HG02678 (cell line): ENCODE data around the gene FAM204A.

Experiments used
- ATAC-seq: cut with Tn5 transposase; IDR thresholded peaks from one replicate; pipeline ENCODE4 v1.9.1; 2021; ENCODE audit warnings: mild to moderate bottlenecking, moderate library complexity; ENCODE audit not compliant: unreplicated experiment

Gene FAM204A

GRCh38 chr10:118332948-118333710 is 9.0 kb downstream of the FAM204A start:
- ATAC-seq = no peak

- ATAC-seq = peak; percentile 63
Observed at GRCh38 chr10:118332236-118332635, 9.9 kb downstream of the FAM204A start.

- ATAC-seq = no peak
Observed at GRCh38 chr10:118330295-118331076, 11.6 kb downstream of the FAM204A start.

GRCh38 chr10:118324140-118324539 is 18.0 kb downstream of the FAM204A start:
- no peak for ATAC-seq

GRCh38 chr10:118321724-118322575 is 20.2 kb downstream of the FAM204A start:
- no peak for ATAC-seq

- ATAC-seq = no peak
Observed at GRCh38 chr10:118315629-118316028, 26.5 kb downstream of the FAM204A start.

- ATAC-seq = no peak
Observed at GRCh38 chr10:118314882-118315281, 27.2 kb downstream of the FAM204A start.

GRCh38 chr10:118311505-118311904 is 30.6 kb downstream of the FAM204A start:
- ATAC-seq = no peak

- ATAC-seq = no peak
Observed at GRCh38 chr10:118310822-118311221, 31.3 kb downstream of the FAM204A start.

- no peak for ATAC-seq
Observed at GRCh38 chr10:118309911-118310310, 32.2 kb downstream of the FAM204A start.

- no peak for ATAC-seq
Observed at GRCh38 chr10:118308664-118309063, 33.5 kb downstream of the FAM204A start.

- ATAC-seq = no peak
Observed at GRCh38 chr10:118307859-118308258, 34.3 kb downstream of the FAM204A start.

GRCh38 chr10:118307220-118307619 is 34.9 kb downstream of the FAM204A start:
- ATAC-seq = no peak

- no peak for ATAC-seq
Observed at GRCh38 chr10:118305730-118306129, 36.4 kb downstream of the FAM204A start.

GRCh38 chr10:118304521-118304920 is 37.6 kb downstream of the FAM204A start:
- no peak for ATAC-seq

GRCh38 chr10:118301211-118301610 is 40.9 kb downstream of the FAM204A start:
- ATAC-seq = no peak

GRCh38 chr10:118300320-118300719 is 41.8 kb downstream of the FAM204A start:
- ATAC-seq = no peak

- no peak for ATAC-seq
Observed at GRCh38 chr10:118298787-118299186, 43.3 kb downstream of the FAM204A start.

GRCh38 chr10:118291122-118291521 is 51.0 kb downstream of the FAM204A start:
- no peak for ATAC-seq

- no peak for ATAC-seq
Observed at GRCh38 chr10:118290471-118290995, 51.6 kb downstream of the FAM204A start.
